Measurements from ENCODE around the gene DPY19L1. TPM values are rescaled to one million over a fixed set of nuclear protein-coding genes. Genes with fewer than 3 reads are reported as not detected.

DPY19L1 gene
- total and polyA plus RNA-seq, 2 donors (not counting 3 experiments of a cell fraction or from before 2014, with no cell fraction given) = 30.9 to 53.1 TPM

- FAIRE-seq (no peak), DNase-seq (ENCODE audit: low read depth, low spot score) (no peak)
- ChIA-PET CTCF (no interaction called here), POLR2A (no interaction called here)
- no peaks in the 10 kb centered on the region for H3K27me3 ChIP-seq (ENCODE audit: control insufficient read depth in 2 of 2, insufficient read depth in 2 of 2, low read length in 2 of 2)
- H3K4me3 ChIP-seq (replicated peaks in 1 of 3; ENCODE audit: insufficient read depth in 1 of 3, low read depth in 1 of 3, low read length in 3 of 3) = no peak overlapping the region
- H3K4me2 ChIP-seq (ENCODE audit: insufficient read depth, low read length) = no peak overlapping the region
- H3K4me1 ChIP-seq (ENCODE audit: control insufficient read depth, extremely low read depth, insufficient read depth, low read length) = peaks cover 2% of the 10 kb centered on the region
- H2AFZ ChIP-seq (ENCODE audit: low read depth, low read length) = no peak overlapping the region
- no peaks in the 10 kb centered on the region for H3K9me1 ChIP-seq (replicated peaks; ENCODE audit: control insufficient read depth, extremely low read depth, insufficient read depth, low read length)
- intact Hi-C loops (cut with micrococcal nuclease) = no loop called here
- H3K36me3 ChIP-seq (ENCODE audit: control insufficient read depth in 2 of 2, extremely low read depth in 1 of 2, insufficient read depth in 2 of 2, low read length in 2 of 2) = peaks cover 0 to under 1% of the 10 kb centered on the region in 2 experiments
- no peaks in the 10 kb centered on the region for H4K20me1 ChIP-seq (replicated peaks; ENCODE audit: control insufficient read depth, extremely low read depth, insufficient read depth, low read length)
- TF ChIP-seq FOS (IDR thresholded peaks at IDR 0.05; ENCODE audit: borderline replicate concordance, insufficient read depth, low read length) (no peak), MYC (IDR thresholded peaks at IDR 0.05; ENCODE audit: low read depth, low read length) (no peak), MAX (IDR thresholded peaks at IDR 0.05; ENCODE audit: insufficient read depth, insufficient read length) (no peak), EZH2 (IDR thresholded peaks at IDR 0.05; ENCODE audit: borderline replicate concordance, low read depth, low read length, severe bottlenecking) (no peak), JUN (IDR thresholded peaks at IDR 0.05; ENCODE audit: borderline replicate concordance, insufficient read depth, insufficient read length, low read depth) (no peak), GATA2 (IDR thresholded peaks at IDR 0.05; ENCODE audit: insufficient read depth, insufficient read length, low read depth, low read length) (no peak), POLR2AphosphoS5 (IDR thresholded peaks at IDR 0.05; ENCODE audit: insufficient read depth, low read depth, low read length) (no peak), POLR2A (IDR thresholded peaks at IDR 0.05; ENCODE audit: low read depth, low read length) (no peak), CTCF (IDR thresholded peaks at IDR 0.05; ENCODE audit: extremely low read depth in 1 of 2, insufficient read depth in 1 of 2, low read depth in 1 of 2, low read length in 2 of 2) (no peak)
- H3K27ac ChIP-seq (ENCODE audit: insufficient read depth, low read depth, low read length) = no peak overlapping the region
- dilution Hi-C loops (cut with MboI; ENCODE audit: extremely low pct_ligation_motif_present, low sequenced_read_pairs) = no loop called here
- H3K9me3 ChIP-seq (replicated peaks; ENCODE audit: control insufficient read depth, insufficient read depth, low read length) = no peaks in the 10 kb centered on the region
- peaks cover 49% of the 10 kb centered on the region for H3K79me2 ChIP-seq (ENCODE audit: control insufficient read depth, insufficient read depth, low read length)
- no TSS peak for BruUV-seq (replicated peaks)
- H3K9ac ChIP-seq (replicated peaks; ENCODE audit: extremely low read depth, insufficient read depth, low read length) = no peak overlapping the region
Measured at GRCh38 chr7:35019801-35020200, 17.5 kb downstream of the DPY19L1 start.
